GM06990 (cell line): ENCODE results near the gene CDKN2A.

Source experiments
- DNase-seq: peaks from one replicate; pipeline ENCODE4 v3.0.0-alpha.2; 2011; ENCODE audit not compliant: insufficient read length; ENCODE audit errors: extremely low read depth
- H3K27me3 ChIP-seq: replicated peaks from 2 replicates; pipeline ENCODE4 v1.6.0; 2011; ENCODE audit warnings: low read length; ENCODE audit not compliant: control insufficient read depth, insufficient read depth
- H3K36me3 ChIP-seq: 2 replicates; pipeline ENCODE4 v1.5.1; 2011; ENCODE audit warnings: low read length; ENCODE audit not compliant: control insufficient read depth, insufficient read depth
- H3K4me3 ChIP-seq: replicated peaks from 2 replicates; pipeline ENCODE4 v1.5.1; 2011; ENCODE audit warnings: low read depth, mild to moderate bottlenecking, control low read depth, low read length
- CTCF ChIP-seq: IDR thresholded peaks from 2 replicates; pipeline ENCODE4 v1.5.1; 2011; ENCODE audit warnings: low read length, control low read depth, mild to moderate bottlenecking, inconsistent platforms; ENCODE audit not compliant: insufficient read depth, poor library complexity, severe bottlenecking

Gene CDKN2A

GRCh38 chr9:22010866-22011625 is 16.9 kb upstream of the CDKN2A start:
- no peak for TF ChIP-seq CTCF
- H3K27me3 ChIP-seq, result no peaks in the 10 kb centered on the region
- DNase-seq, result no peak
- no peak overlapping the region for H3K4me3 ChIP-seq
- H3K36me3 ChIP-seq, result no peaks in the 10 kb centered on the region

GRCh38 chr9:22009506-22009867 is 15.3 kb upstream of the CDKN2A start:
- peak overlapping the region; percentile 84 for H3K4me3 ChIP-seq
- no peaks in the 10 kb centered on the region for H3K36me3 ChIP-seq
- DNase-seq, result no peak
- H3K27me3 ChIP-seq, result no peaks in the 10 kb centered on the region; the same call in 1 of the 2 replicates
- TF ChIP-seq CTCF, result no peak

GRCh38 chr9:22008717-22009505 is 14.7 kb upstream of the CDKN2A start, which contains the start of gene CDKN2B:
Gene CDKN2B, minus strand, starts transcription at chr9:22009305. Its CDS starts 352 bp downstream, at chr9:22008953.
- peak; percentile 86 for DNase-seq
- Histone ChIP-seq H3K36me3 (no peaks in the 10 kb centered on the region), H3K27me3 (no peaks in the 10 kb centered on the region; the same call in 1 of the 2 replicates), H3K4me3 (peak within 1 kb of the TSS; percentile 84)
- peak; percentile 64 for TF ChIP-seq CTCF

GRCh38 chr9:22008384-22008716 is 14.2 kb upstream of the CDKN2A start:
- Histone ChIP-seq H3K27me3 (no peaks in the 10 kb centered on the region; the same call in 1 of the 2 replicates), H3K36me3 (no peaks in the 10 kb centered on the region), H3K4me3 (peak overlapping the region; percentile 84)
- DNase-seq, result no peak
- no peak for TF ChIP-seq CTCF

- TF ChIP-seq CTCF, result no peak
- Histone ChIP-seq H3K27me3 (no peaks in the 10 kb centered on the region; the same call in 1 of the 2 replicates), H3K36me3 (no peaks in the 10 kb centered on the region), H3K4me3 (no peak overlapping the region)
- no peak for DNase-seq
Measured at GRCh38 chr9:22005702-22006606, 11.8 kb upstream of the CDKN2A start.
